Esophagus (tissue), 2 donors: ENCODE data around the gene ENGASE. TPM values are rescaled to one million over a fixed set of nuclear protein-coding genes. Genes with fewer than 3 reads are reported as not detected.

Experiments
- H3K27ac ChIP-seq, 2 donors: one replicate each; pipeline ENCODE4 v1.5.1; 2013; ENCODE audit warnings: low read depth in 2 of 2, mild to moderate bottlenecking in 2 of 2, inconsistent platforms in 1 of 2, low read length in 1 of 2, moderate library complexity in 1 of 2
- H3K27me3 ChIP-seq, 2 donors: one replicate each; pipeline ENCODE4 v1.6.1; 2013; ENCODE audit warnings: low read length in 2 of 2, control low read depth in 1 of 2, mild to moderate bottlenecking in 1 of 2; ENCODE audit not compliant: insufficient read depth in 2 of 2, control insufficient read depth in 1 of 2
- H3K36me3 ChIP-seq, 2 donors: one replicate each; pipeline ENCODE4 v1.6.1; 2013; ENCODE audit warnings: low read length in 1 of 2; ENCODE audit not compliant: control insufficient read depth in 2 of 2, insufficient read depth in 2 of 2
- H3K4me1 ChIP-seq, 2 donors: one replicate each; pipeline ENCODE4 v1.6.1; 2013; ENCODE audit warnings: low read length in 1 of 2; ENCODE audit not compliant: control insufficient read depth in 2 of 2, insufficient read depth in 2 of 2
- H3K4me3 ChIP-seq, 2 donors: one replicate each; pipeline ENCODE4 v1.5.1; 2013; ENCODE audit warnings: low read length in 2 of 2, mild to moderate bottlenecking in 2 of 2, low read depth in 1 of 2, moderate library complexity in 1 of 2
- H3K9me3 ChIP-seq, 2 donors: one replicate each; pipeline ENCODE4 v1.6.1; 2013; ENCODE audit warnings: mild to moderate bottlenecking in 2 of 2, low read depth in 1 of 2, low read length in 1 of 2, moderate library complexity in 1 of 2; ENCODE audit not compliant: control insufficient read depth in 2 of 2, insufficient read depth in 1 of 2
- WGBS, 2 donors: extraction: QIAGEN DNeasy Blood & Tissue Kit; methylation state at CpG; one replicate each; pipeline ENCODE4 v1.1.7; 2013; 5-methylcytosine and 5-hydroxymethylcytosine counted together
- polyA plus RNA-seq, 2 donors: library from polyadenylated mRNA; stranded (reverse); fragments of 200-250 nt; gene quantifications; one replicate each; pipeline ENCODE4 v1.2.3, GENCODE V29; 2013
- donor health status: healthy with polysubstance abuse.
- donor health status: Bipolar disorder and iron deficiency.

The ENGASE gene
- polyA plus RNA-seq, 2 donors = 10.6 to 31.7 TPM

DNA sequence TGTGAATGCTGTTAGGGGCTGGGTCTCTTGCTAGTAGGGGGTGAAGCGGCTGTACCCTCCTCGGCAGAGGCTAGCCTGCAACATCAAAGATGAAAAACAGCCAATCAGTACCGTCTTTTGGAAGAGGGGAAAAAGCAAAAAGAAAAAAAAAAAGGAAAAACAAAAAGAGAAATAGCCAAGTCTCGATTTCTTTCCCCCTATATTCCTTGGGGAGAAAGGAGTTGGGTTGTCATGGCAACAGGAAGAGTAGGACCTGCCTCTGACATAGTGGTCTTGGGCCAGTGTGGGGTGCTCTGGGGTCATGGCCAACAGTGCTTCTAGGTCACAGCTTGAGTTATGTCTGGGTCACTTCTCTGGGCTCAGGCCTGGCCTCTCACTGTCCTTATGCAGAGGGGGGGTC lies 17.9 kb downstream of the ENGASE start:
- H3K27ac ChIP-seq = no peak overlapping the region
- H3K4me3 ChIP-seq = no peak overlapping the region
- 63 to 69% methylated on average over 4 of the region's 4 CpGs for WGBS, 2 donors
- H3K36me3 ChIP-seq = no peaks in the 10 kb centered on the region
- peaks cover 0 to 4% of the 10 kb centered on the region in 2 donors for H3K27me3 ChIP-seq
- H3K4me1 ChIP-seq = peaks cover 2 to 6% of the 10 kb centered on the region in 2 donors
- no peaks in the 10 kb centered on the region for H3K9me3 ChIP-seq

DNA sequence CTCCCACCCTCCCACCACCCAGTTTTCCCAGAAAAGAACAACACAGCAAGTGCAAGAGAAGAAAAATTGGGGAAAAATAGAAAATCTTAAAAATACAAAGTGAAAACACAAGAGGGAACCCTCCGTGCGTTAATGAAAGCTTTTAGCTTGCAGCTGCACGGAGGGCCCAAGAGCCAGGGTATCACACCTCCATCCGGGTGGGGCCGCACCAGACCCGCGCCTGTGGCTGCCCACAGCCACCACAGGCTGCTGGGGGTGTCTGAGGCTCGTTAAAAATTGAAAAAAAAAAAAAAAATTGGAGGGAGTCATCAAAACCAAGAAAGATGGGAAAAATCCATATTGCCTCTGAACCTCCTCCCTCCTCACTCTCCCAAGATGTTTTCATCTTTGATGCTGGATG lies 18.6 kb downstream of the ENGASE start:
- Histone ChIP-seq H3K4me1 (peaks cover 2 to 6% of the 10 kb centered on the region in 2 donors), H3K27ac (no peak overlapping the region), H3K27me3 (peaks cover 0 to 4% of the 10 kb centered on the region in 2 donors), H3K4me3 (no peak overlapping the region), H3K9me3 (no peaks in the 10 kb centered on the region), H3K36me3 (no peaks in the 10 kb centered on the region)
- WGBS, 2 donors = 41 to 51% methylated on average over 8 of the region's 8 CpGs

DNA sequence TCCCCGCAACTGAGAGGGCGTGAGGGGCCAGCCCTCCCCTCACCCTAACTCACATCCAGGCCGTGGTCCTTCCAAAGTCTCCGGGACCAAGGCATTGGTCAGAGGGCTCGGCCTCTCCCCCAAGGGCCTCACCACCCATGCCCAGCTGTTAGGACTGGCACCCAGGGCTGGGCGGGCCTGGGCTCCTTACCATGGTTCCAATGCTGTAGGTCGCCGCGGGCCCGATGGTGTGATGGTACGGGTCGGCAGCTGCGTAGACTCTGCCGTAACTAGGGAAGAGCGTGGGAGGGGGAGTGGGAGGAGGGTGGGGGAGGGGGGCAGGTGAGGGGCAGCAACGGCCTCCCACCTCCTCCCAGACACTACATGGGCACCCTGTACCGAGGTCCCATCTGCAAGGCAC lies 19.6 kb downstream of the ENGASE start:
- H3K9me3 ChIP-seq = no peaks in the 10 kb centered on the region
- H3K27me3 ChIP-seq = peaks cover 0 to 4% of the 10 kb centered on the region in 2 donors
- H3K4me3 ChIP-seq = no peak overlapping the region
- 84 to 85% methylated on average over 16 to 17 of the region's 17 CpGs for WGBS, 2 donors
- peaks cover 2 to 6% of the 10 kb centered on the region in 2 donors for H3K4me1 ChIP-seq
- H3K36me3 ChIP-seq = no peaks in the 10 kb centered on the region
- no peak overlapping the region for H3K27ac ChIP-seq

DNA sequence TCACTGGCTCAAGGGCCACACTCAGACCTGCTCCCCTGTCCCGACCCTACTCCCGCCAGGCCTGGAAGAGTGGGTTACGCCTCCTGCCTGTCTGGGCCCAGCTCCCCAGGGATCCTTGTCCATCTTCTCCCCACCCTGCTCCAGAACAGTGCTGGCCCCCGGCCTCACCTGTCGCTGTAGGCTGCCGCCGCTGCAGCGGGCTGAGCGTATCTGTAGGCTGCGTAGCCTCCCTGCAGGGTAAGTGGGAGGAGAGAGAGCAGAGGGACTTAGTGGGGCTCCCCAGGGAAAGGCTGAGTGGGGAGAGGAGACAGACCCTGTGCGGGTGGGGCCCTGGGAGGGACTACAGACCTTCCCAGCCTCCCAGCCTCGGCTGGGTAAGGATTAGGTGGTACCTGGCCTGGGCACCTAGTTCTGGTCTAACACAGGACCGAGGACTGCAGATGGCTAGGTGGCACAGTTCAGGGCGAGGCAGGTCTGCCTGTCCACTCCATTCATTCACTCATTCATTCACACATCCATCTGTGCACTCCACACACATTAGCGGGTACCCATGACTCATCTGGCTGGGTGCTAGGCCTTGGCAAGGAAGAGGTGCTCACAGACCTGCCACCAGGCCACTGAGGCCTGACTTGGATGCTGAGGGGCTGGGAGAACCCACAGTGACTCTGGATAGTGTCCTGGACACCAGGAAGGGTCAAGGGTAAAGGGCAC lies 20.9 kb downstream of the ENGASE start:
- Histone ChIP-seq H3K4me3 (no peak overlapping the region), H3K9me3 (no peaks in the 10 kb centered on the region), H3K27ac (no peak overlapping the region), H3K4me1 (peaks cover 0 to 4% of the 10 kb centered on the region in 2 donors), H3K27me3 (peaks cover 0 to 7% of the 10 kb centered on the region in 2 donors), H3K36me3 (no peaks in the 10 kb centered on the region)
- 76 to 81% methylated on average over 15 of the region's 15 CpGs for WGBS, 2 donors

DNA sequence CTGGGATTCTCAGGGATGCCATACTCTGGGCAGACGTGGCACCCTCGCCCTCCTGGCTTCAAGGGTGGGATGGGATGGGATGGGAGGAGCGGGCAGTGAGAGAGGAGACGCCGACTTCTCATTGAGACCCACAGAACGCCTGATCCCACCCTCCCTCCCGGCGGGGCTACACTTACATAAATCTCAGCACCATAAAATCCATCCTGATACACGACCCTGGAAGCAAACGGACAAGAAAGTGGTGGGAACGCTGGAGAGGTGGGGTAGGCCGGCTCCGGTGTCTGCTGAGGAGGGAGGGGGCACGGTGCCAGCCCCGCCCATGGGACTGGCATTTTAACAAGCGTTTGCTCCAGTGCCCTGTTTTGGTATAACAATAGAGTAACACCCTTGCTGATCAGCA lies 21.9 kb downstream of the ENGASE start:
- H3K4me3 ChIP-seq = no peak overlapping the region
- peaks cover 0 to 7% of the 10 kb centered on the region in 2 donors for H3K27me3 ChIP-seq
- WGBS, 2 donors = 47 to 50% methylated on average over 16 of the region's 16 CpGs
- H3K4me1 ChIP-seq = no peaks in the 10 kb centered on the region
- H3K9me3 ChIP-seq = no peaks in the 10 kb centered on the region
- H3K36me3 ChIP-seq = no peaks in the 10 kb centered on the region
- H3K27ac ChIP-seq = no peak overlapping the region

DNA sequence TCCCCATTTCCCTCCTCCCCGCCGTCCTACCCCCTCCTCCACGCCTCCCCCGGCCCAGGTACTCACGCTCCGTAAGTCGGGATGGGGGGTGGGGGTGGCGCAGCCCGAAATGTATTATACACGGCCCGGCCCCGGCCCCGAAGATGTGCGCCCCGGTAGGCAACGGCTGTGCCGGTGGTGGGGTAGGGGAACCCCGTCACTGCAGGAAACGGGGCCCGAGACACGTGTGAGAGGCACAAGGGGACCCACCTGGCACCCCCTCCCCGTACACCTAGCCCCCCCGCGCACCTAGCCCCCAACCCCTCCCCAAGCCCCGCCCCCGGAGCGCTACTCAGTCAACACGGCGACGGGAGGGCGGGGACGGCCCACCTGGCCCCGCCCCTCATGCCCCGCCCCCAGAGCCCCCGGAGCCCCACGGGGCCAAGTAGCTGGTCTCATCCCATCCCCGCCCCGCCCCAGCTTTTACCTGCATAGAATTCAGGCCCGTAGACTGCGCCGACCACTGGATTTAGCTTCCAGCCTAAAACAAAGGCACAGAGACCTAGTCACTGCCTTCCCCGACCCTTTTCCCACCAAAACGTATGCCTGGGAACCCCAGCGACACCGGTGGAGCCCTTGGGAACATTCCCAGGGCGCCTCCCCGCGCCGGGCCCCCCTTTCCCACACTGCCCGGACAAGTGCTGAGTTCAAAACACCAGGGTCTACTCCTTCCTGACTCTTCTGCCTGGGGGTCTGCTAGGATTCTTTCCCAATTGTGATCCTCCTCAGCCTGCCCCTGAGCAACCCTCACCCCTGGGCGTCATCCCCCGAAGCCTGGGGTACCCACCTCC lies 22.8 kb downstream of the ENGASE start:
- Histone ChIP-seq H3K27me3 (peaks cover 0 to 7% of the 10 kb centered on the region in 2 donors), H3K4me3 (no peak overlapping the region), H3K36me3 (no peaks in the 10 kb centered on the region), H3K27ac (no peak overlapping the region), H3K9me3 (no peaks in the 10 kb centered on the region), H3K4me1 (no peaks in the 10 kb centered on the region)
- WGBS, 2 donors = 9 to 10% methylated on average over 41 to 52 of the region's 52 CpGs

DNA sequence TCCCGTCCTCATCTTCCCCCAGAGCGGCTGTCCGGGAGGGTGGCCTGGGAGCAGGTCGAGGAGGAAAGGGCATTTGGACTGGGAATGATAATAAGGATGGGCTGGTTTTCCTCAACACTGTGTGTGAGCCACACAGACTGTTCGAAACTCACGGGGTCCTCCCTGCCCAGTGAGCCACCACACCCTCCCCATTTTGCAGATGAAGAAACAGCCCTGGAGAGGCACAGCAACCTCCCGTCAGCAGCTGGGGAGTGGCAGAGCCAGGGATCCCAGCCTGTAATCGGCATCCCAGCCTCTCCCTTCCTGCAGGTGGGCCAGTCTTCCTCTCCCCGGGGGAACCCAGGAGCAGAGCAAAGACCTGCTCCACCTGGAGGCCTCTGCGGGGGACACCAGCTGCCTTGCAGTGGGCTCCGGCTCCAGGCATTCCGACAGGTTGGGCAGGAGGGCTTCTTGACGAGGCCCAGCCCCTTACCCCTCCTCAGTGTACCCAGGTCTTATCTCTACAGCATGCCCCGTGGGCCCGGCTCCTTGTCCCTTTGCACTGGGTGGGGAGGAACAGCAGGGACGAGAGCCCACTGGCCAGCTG lies 23.8 kb downstream of the ENGASE start:
- Histone ChIP-seq H3K4me1 (no peaks in the 10 kb centered on the region), H3K36me3 (no peaks in the 10 kb centered on the region), H3K9me3 (no peaks in the 10 kb centered on the region), H3K4me3 (no peak overlapping the region), H3K27me3 (peaks cover 0 to 7% of the 10 kb centered on the region in 2 donors), H3K27ac (no peak overlapping the region)
- 40 to 44% methylated on average over 16 of the region's 16 CpGs for WGBS, 2 donors

DNA sequence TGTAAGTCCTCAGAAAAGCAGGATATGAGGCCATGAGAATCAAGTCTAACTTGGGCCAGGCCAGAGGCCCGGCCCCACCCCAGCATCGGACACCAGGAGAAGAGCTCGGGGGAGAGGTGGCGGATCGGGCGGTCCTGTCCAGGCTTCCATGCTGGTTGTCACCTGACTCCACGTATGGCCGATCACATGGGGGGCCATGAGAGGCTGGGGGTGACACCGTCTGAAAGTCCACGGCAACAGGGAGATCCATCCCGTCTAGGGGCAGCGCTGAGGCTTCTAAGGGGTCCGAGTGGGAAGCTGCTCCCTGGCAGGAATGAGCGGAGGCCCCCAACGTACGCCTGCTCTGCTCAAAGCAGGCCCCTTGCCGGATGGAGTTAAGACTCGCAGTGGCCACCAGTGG lies 25.8 kb downstream of the ENGASE start:
- H3K27ac ChIP-seq = no peak overlapping the region

DNA sequence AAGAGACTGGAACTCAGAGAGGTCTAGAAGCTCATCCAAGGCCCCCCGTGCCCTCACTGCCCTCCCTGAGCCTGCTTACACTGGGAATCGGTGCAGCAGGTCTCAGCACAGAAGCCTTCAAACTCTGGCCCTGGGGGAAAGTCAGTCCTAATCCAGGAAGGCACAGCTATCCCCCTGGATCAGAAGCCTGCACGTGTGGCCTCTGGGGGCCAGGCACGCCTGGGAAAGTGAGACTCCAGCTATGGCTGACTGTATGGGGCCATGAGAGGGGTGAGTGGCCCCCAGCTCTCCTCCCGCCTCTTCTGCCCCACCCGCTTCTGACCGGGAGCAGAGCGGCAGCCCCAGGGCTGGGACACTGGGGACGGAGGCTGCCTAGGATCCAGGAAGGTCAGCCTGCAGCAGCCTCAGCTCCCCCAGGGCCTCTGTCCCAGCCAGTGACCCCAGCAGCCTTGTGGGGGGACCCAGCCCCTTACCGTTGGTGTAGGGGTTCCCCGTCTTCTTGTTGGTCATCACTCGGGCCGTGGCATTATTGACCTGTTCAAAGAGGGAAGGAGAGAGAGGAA lies 26.6 kb downstream of the ENGASE start:
- peaks cover 0 to 7% of the 10 kb centered on the region in 2 donors for H3K27me3 ChIP-seq
- no peak overlapping the region for H3K4me3 ChIP-seq

More for the DNA sequence above, 25.8 kb downstream of the ENGASE start:
- H3K9me3 ChIP-seq = no peaks in the 10 kb centered on the region
- 77 to 84% methylated on average over 14 to 18 of the region's 18 CpGs for WGBS, 2 donors
- H3K27me3 ChIP-seq = peaks cover 0 to 7% of the 10 kb centered on the region in 2 donors
- H3K36me3 ChIP-seq = no peaks in the 10 kb centered on the region
- H3K4me1 ChIP-seq = no peaks in the 10 kb centered on the region
- no peak overlapping the region for H3K4me3 ChIP-seq

More for the DNA sequence above, 26.6 kb downstream of the ENGASE start:
- no peaks in the 10 kb centered on the region for H3K4me1 ChIP-seq
- H3K27ac ChIP-seq = no peak overlapping the region
- no peaks in the 10 kb centered on the region for H3K36me3 ChIP-seq
- WGBS, 2 donors = 53% methylated on average over 11 to 13 of the region's 13 CpGs
- H3K9me3 ChIP-seq = no peaks in the 10 kb centered on the region
